Measurements from ENCODE around the gene NF1.

Gene NF1

DNA sequence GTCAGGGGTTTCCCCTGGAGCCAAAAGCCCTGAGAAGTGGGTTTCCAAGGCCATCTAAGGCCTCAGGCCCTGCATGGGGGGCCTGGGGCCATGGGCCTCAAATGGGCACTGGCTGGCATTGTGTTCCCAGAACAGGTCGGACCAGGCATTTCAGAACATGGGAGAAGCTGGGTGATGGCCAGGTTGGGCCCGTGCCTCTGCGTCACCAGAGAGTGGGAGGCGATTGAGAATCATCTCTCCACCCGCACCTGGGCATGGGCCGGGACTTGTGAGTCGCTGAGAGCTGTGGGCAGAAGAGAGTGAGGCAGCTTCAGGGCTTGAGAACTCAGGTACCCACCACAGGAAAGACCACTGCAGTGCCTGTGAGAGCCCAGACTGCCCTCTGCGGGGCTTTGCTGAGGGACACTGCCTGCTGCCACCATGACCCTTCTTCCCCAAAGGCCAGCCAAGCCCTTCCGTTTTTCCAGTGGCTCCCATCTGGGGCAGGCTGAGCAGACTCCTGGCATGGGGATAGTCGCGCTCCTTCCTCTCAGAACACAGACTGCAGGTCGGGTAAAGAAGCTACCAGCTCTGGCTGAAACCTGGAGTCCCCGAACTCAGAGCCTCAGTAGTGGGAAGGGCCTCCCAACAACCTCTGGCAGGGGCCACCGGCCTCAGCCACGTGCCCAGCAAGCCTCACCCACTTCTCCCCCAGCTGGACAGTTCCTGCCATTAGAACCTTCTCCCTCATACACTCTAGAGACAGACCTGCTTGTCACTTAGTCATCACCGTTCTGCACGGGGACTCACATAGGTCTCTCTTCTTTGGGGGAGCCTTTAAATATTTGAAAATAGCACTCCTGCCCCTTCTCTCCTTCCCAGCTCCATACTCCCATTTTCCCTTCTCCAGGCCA is 298.3 kb downstream of the NF1 start:
- H3K36me3 ChIP-seq (ENCODE audit: control insufficient read depth, insufficient read depth, low read length) = no peaks in the 10 kb centered on the region
- no peak overlapping the region for H3K27ac ChIP-seq (ENCODE audit: low read depth, low read length)
- no peak overlapping the region for H3K9ac ChIP-seq (ENCODE audit: low read depth, low read length)
- peaks cover 34% of the 10 kb centered on the region for H3K27me3 ChIP-seq (ENCODE audit: control insufficient read depth, insufficient read depth, low read length)
- H3K9me3 ChIP-seq (ENCODE audit: control insufficient read depth, insufficient read depth, low read length) = no peaks in the 10 kb centered on the region
- peaks cover 7% of the 10 kb centered on the region for H3K4me1 ChIP-seq (ENCODE audit: control insufficient read depth, insufficient read depth, low read length)
- H3K4me3 ChIP-seq (ENCODE audit: low read depth, low read length) = peak overlapping the region; percentile 53; the same call in 1 of the 2 replicates

DNA sequence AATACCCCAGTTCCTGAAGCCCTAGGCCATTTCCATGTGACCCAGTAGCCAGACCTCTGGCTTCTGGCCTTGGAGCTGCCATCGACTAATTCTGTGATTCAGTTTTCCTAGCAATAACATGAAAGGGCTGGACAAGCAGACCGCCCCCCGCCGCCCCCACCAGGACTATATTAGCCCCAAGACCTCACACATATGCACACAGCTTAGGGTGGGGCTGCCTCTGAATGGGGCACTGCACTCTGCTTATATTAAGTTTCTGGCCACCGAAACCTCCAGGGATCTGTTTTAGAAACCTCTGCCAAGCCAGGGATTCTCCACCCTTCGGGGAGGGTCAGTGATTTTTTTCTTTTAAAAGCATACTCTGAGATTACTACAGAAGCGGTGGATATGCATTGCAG is 299.0 kb downstream of the NF1 start:
- Histone ChIP-seq H3K9ac (ENCODE audit: low read depth, low read length) (no peak overlapping the region), H3K27me3 (ENCODE audit: control insufficient read depth, insufficient read depth, low read length) (peaks cover 34% of the 10 kb centered on the region), H3K27ac (ENCODE audit: low read depth, low read length) (no peak overlapping the region), H3K9me3 (ENCODE audit: control insufficient read depth, insufficient read depth, low read length) (no peaks in the 10 kb centered on the region), H3K4me1 (ENCODE audit: control insufficient read depth, insufficient read depth, low read length) (peaks cover 7% of the 10 kb centered on the region), H3K36me3 (ENCODE audit: control insufficient read depth, insufficient read depth, low read length) (no peaks in the 10 kb centered on the region), H3K4me3 (ENCODE audit: low read depth, low read length) (no peak overlapping the region)

DNA sequence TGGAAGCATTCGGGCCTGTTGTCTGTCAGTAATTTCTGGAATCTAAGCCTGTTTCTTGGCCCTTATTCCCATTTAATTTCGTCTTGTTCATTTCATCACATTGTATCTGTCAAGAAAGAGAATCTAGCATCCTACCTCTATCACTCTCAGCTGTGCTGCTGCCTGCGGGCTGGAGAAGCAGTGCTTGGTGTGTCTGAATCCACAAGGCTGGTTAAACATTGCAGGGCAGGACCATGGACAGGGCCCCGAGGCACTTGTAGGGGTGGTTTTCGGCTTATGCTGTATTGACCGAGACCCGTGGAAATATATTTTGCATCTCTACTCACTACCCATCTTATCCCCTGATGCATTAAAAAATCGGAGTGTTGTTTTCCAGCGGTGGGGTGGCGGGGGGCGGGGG is 299.8 kb downstream of the NF1 start:
- Histone ChIP-seq H3K36me3 (ENCODE audit: control insufficient read depth, insufficient read depth, low read length) (no peaks in the 10 kb centered on the region), H3K4me1 (ENCODE audit: control insufficient read depth, insufficient read depth, low read length) (peaks cover 5% of the 10 kb centered on the region), H3K27ac (ENCODE audit: low read depth, low read length) (no peak overlapping the region), H3K4me3 (ENCODE audit: low read depth, low read length) (no peak overlapping the region), H3K9me3 (ENCODE audit: control insufficient read depth, insufficient read depth, low read length) (no peaks in the 10 kb centered on the region), H3K27me3 (ENCODE audit: control insufficient read depth, insufficient read depth, low read length) (peaks cover 28% of the 10 kb centered on the region), H3K9ac (ENCODE audit: low read depth, low read length) (no peak overlapping the region)

DNA sequence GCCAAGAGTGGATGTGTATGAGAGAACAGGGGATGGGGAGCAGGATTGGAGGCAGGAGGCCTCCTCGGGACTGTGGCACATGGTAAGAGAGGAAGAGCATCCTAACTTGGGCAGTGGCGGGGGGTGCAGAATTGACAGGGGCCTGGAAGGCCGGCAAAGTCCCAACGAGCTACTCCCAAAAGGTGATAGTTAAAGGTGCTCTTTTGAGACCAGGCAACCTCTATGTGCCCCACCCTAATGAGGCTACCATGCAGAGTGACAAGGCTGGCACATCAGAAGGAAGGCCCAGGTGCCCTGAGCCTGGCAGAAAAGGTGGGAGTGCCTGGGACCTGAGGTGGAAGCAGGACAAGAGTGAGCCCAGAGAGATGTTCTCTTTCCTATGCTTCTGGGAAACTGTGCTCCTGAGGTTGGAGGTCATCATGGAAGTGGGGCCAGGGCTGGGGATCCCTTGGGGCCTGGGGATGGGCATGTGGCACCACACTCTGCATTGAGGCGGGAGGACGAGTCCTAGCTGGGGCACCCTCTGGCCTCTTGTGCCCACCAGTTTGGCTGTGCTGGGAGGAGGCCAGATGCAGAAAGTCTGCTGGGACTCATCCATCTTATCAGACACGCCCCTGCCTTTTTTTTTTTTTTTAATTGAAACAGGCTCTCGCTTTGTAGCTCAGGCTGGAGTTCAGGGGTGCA is 302.6 kb downstream of the NF1 start:
- Histone ChIP-seq H3K9me3 (ENCODE audit: control insufficient read depth, insufficient read depth, low read length) (no peaks in the 10 kb centered on the region), H3K27ac (ENCODE audit: low read depth, low read length) (no peak overlapping the region), H3K4me1 (ENCODE audit: control insufficient read depth, insufficient read depth, low read length) (no peaks in the 10 kb centered on the region), H3K27me3 (ENCODE audit: control insufficient read depth, insufficient read depth, low read length) (peaks cover 7% of the 10 kb centered on the region), H3K36me3 (ENCODE audit: control insufficient read depth, insufficient read depth, low read length) (no peaks in the 10 kb centered on the region), H3K9ac (ENCODE audit: low read depth, low read length) (no peak overlapping the region), H3K4me3 (ENCODE audit: low read depth, low read length) (no peak overlapping the region)

DNA sequence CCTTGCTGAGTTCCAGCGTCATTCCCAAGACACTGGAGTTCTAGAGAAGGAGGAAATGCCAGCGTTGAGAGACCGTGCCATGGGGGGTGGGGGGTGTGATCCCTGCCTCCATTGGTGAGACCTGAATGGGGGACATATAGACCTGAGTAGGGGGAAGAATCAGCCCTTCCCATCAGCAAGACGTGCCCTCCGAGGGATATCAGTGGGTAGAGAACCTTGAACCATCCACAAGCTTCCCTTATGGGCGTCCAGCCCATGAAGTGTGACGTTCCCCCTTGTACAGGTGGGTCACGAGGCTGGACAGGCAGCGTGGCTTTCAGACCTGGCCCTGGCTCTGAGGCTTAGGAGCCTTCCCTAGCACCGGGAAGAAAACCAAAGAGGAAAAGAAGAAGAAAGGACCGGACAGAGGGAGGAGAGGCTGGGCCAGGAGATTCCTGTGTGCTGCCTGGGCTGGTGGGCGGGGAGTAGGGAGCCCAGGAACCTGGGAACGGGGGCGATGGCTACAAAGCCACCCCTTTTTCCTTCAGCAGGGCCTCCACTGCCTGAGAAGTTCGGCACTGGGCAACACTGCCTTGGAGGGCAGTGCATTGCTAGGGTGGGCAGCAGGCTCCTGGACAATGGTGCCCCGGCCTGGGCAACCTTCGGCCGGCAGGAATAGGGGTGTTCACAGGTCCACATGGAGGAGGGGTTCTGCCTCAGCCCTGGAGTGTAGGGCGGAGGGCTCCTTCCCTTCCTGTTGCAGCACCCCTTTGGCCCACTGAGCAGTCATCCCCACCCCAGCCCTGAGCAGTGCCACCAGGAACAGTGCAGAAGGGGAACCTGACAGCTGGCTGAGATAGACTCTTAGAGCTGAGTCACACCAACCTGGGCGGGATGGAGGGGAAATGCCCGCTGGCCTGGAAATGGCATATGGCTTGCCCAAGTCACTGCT is 303.9 kb downstream of the NF1 start:
- Histone ChIP-seq H3K27ac (ENCODE audit: low read depth, low read length) (no peak overlapping the region), H3K4me3 (ENCODE audit: low read depth, low read length) (no peak overlapping the region), H3K9me3 (ENCODE audit: control insufficient read depth, insufficient read depth, low read length) (no peaks in the 10 kb centered on the region), H3K9ac (ENCODE audit: low read depth, low read length) (no peak overlapping the region), H3K4me1 (ENCODE audit: control insufficient read depth, insufficient read depth, low read length) (no peaks in the 10 kb centered on the region), H3K27me3 (ENCODE audit: control insufficient read depth, insufficient read depth, low read length) (no peaks in the 10 kb centered on the region), H3K36me3 (ENCODE audit: control insufficient read depth, insufficient read depth, low read length) (no peaks in the 10 kb centered on the region)

DNA sequence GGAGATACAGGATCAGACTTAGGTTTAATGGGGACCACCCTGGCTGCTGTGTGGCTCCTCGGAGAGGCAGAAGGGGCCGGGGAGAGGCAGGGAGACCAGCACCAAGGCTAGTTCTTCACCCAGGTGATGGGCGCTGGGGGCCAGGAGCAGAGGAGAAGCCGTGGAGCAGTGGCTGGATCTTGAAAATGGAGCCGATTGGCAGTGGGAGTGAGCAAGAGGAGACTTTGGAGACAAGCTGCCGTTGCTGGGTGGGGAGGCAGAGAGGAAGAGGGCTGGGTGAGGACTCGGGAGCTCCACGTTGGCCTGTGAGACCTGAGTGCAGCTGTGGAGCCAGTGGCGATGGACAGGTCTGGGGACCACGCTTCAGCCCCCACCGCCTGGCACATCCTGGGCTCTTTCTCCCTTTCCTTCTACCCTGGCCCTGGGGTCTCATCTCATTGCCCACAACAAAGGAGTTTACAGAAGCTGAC is 305.7 kb downstream of the NF1 start:
- Histone ChIP-seq H3K4me3 (ENCODE audit: low read depth, low read length) (no peak overlapping the region), H3K27me3 (ENCODE audit: control insufficient read depth, insufficient read depth, low read length) (no peaks in the 10 kb centered on the region), H3K4me1 (ENCODE audit: control insufficient read depth, insufficient read depth, low read length) (no peaks in the 10 kb centered on the region), H3K9ac (ENCODE audit: low read depth, low read length) (no peak overlapping the region), H3K9me3 (ENCODE audit: control insufficient read depth, insufficient read depth, low read length) (no peaks in the 10 kb centered on the region), H3K36me3 (ENCODE audit: control insufficient read depth, insufficient read depth, low read length) (no peaks in the 10 kb centered on the region), H3K27ac (ENCODE audit: low read depth, low read length) (no peak overlapping the region)

DNA sequence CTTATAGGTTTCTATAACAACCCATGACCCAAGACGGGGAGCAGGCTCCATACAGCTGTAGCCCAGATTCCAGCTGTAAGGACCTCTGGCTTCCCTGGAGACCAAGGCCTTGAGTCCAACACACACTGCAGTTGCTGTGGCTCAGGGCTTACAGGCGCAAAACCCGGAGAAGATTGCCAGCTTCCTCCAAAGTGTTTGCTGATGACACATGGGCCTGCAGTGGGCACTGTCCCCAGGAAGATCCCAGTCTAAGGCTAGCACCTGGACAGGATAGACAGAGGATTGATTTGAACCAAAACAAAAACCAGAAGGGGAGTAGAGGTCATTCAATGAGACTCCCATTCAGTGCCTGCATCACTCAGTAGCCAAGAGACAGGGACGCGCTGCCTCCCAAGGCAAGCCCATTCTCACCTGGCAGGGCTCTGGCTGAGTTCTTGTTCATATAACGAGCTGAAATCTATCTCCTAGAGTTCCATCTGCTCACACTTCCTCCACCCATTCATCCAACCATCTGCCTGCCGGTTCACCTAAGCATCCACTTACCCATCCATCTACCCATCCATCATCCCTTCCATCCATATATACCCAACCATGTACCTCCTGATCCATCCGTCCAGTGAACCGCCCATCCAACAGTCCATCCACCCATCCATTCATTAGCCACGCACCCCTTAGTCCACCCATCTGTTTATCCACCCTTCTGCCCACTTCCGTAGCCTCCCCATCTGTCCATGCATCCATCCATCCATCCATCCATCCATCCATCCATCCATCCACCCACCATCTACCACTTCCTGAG is 306.9 kb downstream of the NF1 start:
- peaks cover 7% of the 10 kb centered on the region for H3K4me1 ChIP-seq (ENCODE audit: control insufficient read depth, insufficient read depth, low read length)
- H3K4me3 ChIP-seq (ENCODE audit: low read depth, low read length) = no peak overlapping the region
- no peak overlapping the region for H3K27ac ChIP-seq (ENCODE audit: low read depth, low read length)
- no peaks in the 10 kb centered on the region for H3K36me3 ChIP-seq (ENCODE audit: control insufficient read depth, insufficient read depth, low read length)
- no peak overlapping the region for H3K9ac ChIP-seq (ENCODE audit: low read depth, low read length)
- no peaks in the 10 kb centered on the region for H3K27me3 ChIP-seq (ENCODE audit: control insufficient read depth, insufficient read depth, low read length)
- no peaks in the 10 kb centered on the region for H3K9me3 ChIP-seq (ENCODE audit: control insufficient read depth, insufficient read depth, low read length)

DNA sequence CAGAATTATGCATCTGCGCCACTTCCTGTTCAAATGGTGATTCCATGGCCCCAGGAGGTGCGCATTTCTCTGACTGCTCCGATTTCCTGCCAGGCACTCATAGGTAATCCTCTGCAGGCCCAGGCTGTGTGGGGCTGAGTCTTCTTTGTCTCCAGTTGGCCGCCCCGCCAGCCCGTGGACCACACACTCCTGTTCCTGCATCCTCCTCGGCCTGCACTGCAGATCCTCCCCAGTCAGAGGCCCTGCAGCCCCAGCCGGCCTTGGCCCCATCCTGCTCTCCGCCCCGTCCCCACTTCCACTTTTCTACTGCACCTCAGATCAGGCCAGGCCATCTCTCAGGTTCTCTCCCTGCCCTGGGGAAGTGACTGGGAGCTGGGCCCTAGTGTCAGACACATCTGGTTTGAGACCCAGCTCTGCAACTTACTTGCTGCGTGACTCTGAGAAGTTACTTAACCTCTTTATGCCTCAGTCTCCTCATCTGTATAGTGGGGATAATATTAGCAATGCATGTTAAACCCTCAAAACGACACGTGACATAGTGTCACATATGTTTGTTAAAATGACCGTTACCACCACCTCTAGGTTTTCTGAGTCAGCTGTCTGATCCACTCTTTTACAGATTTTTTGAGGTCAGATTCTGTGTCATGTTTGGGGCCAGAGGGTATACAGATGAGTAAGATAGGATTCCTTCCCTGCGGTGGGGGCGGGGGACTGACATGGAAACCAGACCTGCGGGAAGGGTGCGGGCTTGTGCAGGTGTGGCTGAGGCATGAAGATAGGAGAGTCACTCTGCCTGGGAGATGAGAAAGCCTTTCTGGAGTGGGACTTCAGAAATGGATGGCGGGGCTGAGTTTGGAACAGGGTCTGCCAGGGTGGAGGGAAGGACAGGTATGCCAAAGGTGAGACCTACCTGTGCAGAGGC is 309.5 kb downstream of the NF1 start:
- no peaks in the 10 kb centered on the region for H3K27me3 ChIP-seq (ENCODE audit: control insufficient read depth, insufficient read depth, low read length)
- H3K4me3 ChIP-seq (ENCODE audit: low read depth, low read length) = no peak overlapping the region
- no peaks in the 10 kb centered on the region for H3K9me3 ChIP-seq (ENCODE audit: control insufficient read depth, insufficient read depth, low read length)
- H3K9ac ChIP-seq (ENCODE audit: low read depth, low read length) = no peak overlapping the region
- peaks cover 7% of the 10 kb centered on the region for H3K4me1 ChIP-seq (ENCODE audit: control insufficient read depth, insufficient read depth, low read length)
- H3K36me3 ChIP-seq (ENCODE audit: control insufficient read depth, insufficient read depth, low read length) = no peaks in the 10 kb centered on the region
- no peak overlapping the region for H3K27ac ChIP-seq (ENCODE audit: low read depth, low read length)

DNA sequence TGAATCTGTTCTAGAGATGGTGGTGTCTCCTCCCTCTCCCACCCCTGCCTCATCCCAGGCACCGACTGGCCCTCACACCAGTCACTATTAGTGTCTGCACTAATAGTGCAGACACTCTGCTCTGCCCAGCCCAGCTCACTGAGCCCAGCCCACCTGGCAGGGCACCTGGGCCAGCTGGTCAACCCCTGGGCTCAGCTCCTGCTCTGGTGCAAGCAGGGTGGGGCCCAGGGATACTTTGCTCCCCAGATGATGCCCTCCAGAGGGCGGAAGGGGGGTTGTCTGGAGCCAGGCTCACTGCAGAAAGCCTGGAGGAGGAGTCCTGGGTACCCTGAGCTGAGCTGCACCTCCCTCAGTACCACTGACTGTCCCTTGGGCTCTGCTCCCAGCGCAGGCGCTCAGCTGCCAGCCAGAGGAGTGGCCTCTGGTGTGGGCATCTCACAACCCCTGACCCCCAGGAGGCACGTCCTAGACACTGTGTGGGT is 311.2 kb downstream of the NF1 start:
- Histone ChIP-seq H3K4me1 (ENCODE audit: control insufficient read depth, insufficient read depth, low read length) (peaks cover 7% of the 10 kb centered on the region), H3K9me3 (ENCODE audit: control insufficient read depth, insufficient read depth, low read length) (no peaks in the 10 kb centered on the region), H3K36me3 (ENCODE audit: control insufficient read depth, insufficient read depth, low read length) (no peaks in the 10 kb centered on the region), H3K27ac (ENCODE audit: low read depth, low read length) (no peak overlapping the region), H3K27me3 (ENCODE audit: control insufficient read depth, insufficient read depth, low read length) (no peaks in the 10 kb centered on the region), H3K9ac (ENCODE audit: low read depth, low read length) (no peak overlapping the region), H3K4me3 (ENCODE audit: low read depth, low read length) (no peak overlapping the region)

Data from HUES48 (cell line).